PC-9 (cell line): Measurements from ENCODE around the gene ME3. TPM values are rescaled to one million over a fixed set of nuclear protein-coding genes. Genes with fewer than 3 reads are reported as not detected.

Experiments used
- BruUV-seq: library from RNA; stranded (reverse); fragments of 400-500 nt; replicated peaks from 2 replicates; lab custom pipeline; 2021; lab: Mats Ljungman, UMichigan
- CTCF ChIA-PET: fragments of 300-600 bp; sonication (Branson Sonifier 250); formaldehyde crosslinking; loops from one replicate; lab custom pipeline; 2022; ENCODE audit warnings: antibody characterized with exemption; lab: Charles Lee
- POLR2A ChIA-PET: fragments of 300-600 bp; sonication (Branson Sonifier 250); formaldehyde crosslinking; loops from one replicate; lab custom pipeline; 2022; ENCODE audit warnings: antibody characterized with exemption; ENCODE audit not compliant: unreplicated experiment; lab: Charles Lee
- DNase-seq, 2 experiments: peaks; one replicate each; pipeline versions ENCODE4 v3.0.0 to v3.0.0-alpha.2; 2015 to 2022; ENCODE audit warnings: mixed read lengths in 1 of 2
- H2AFZ ChIP-seq: fragments of 200-600 bp; sonication (generic); 2 replicates; pipeline ENCODE4 v1.8.1; 2017; ENCODE audit warnings: antibody characterized with exemption
- H3F3A ChIP-seq: fragments of 200-600 bp; sonication (generic); 2 replicates; pipeline ENCODE4 v1.8.1; 2017; ENCODE audit warnings: antibody characterized with exemption, mild to moderate bottlenecking, low read depth; ENCODE audit not compliant: insufficient read depth
- H3K27ac ChIP-seq: fragments of 200-600 bp; sonication (generic); 2 replicates; pipeline ENCODE4 v1.6.1; 2016; ENCODE audit warnings: mixed run types
- H3K27me3 ChIP-seq: fragments of 200-600 bp; sonication (generic); 2 replicates; pipeline ENCODE4 v1.6.1; 2016; ENCODE audit warnings: low read depth, mixed run types; ENCODE audit not compliant: insufficient read depth
- H3K36me3 ChIP-seq: fragments of 200-600 bp; sonication (generic); 2 replicates; pipeline ENCODE4 v1.6.1; 2016; ENCODE audit warnings: low read depth, mixed run types
- H3K4me1 ChIP-seq: fragments of 200-600 bp; sonication (generic); replicated peaks from 2 replicates; pipeline ENCODE4 v1.6.1; 2016; ENCODE audit warnings: mixed run types; ENCODE audit not compliant: insufficient read depth
- H3K4me2 ChIP-seq: fragments of 200-600 bp; sonication (generic); 2 replicates; pipeline ENCODE4 v1.6.1; 2017; ENCODE audit warnings: mixed run types
- H3K4me3 ChIP-seq: fragments of 200-600 bp; sonication (generic); 2 replicates; pipeline ENCODE4 v1.6.1; 2016; ENCODE audit warnings: mixed run types
- H3K79me2 ChIP-seq: fragments of 200-600 bp; sonication (generic); 2 replicates; pipeline ENCODE4 v1.6.1; 2017; ENCODE audit warnings: low read depth, mixed run types
- H3K9me2 ChIP-seq: fragments of 200-600 bp; sonication (generic); 2 replicates; pipeline ENCODE4 v1.8.1; 2017; ENCODE audit warnings: mild to moderate bottlenecking; ENCODE audit not compliant: insufficient read depth
- H3K9me3 ChIP-seq: fragments of 200-600 bp; sonication (generic); 2 replicates; pipeline ENCODE4 v1.8.1; 2016; ENCODE audit warnings: low read depth; ENCODE audit not compliant: insufficient read depth
- H4K20me1 ChIP-seq: fragments of 200-600 bp; sonication (generic); 2 replicates; pipeline ENCODE4 v1.8.1; 2017; ENCODE audit not compliant: insufficient read depth
- EZH2 ChIP-seq: fragments of 200-600 bp; sonication (generic); IDR thresholded peaks from 2 replicates; pipeline ENCODE4 v1.8.0; 2017; ENCODE audit warnings: antibody characterized with exemption, low read depth
- intact Hi-C: fragments of 100-400 bp; cut with micrococcal nuclease; formaldehyde crosslinking; loops from one replicate; pipeline ENCODE4 v1.10.0; 2022; ENCODE audit not compliant: unreplicated experiment
- total RNA-seq: library from RNA; stranded (reverse); gene quantifications from 2 replicates; pipeline ENCODE4 v1.2.3, GENCODE V29; 2021
- TF ChIP-seq, protein P1 (sequence below): fragments of 200-600 bp; sonication (generic); conservative IDR thresholded peaks from 2 replicates; pipeline ENCODE4 v1.6.1; 2017; ENCODE audit warnings: mixed run types, antibody characterized with exemption, mild to moderate bottlenecking, moderate library complexity

ME3 gene
- total RNA-seq, 1 experiment from 2014 or later: 34.0 TPM

DNA sequence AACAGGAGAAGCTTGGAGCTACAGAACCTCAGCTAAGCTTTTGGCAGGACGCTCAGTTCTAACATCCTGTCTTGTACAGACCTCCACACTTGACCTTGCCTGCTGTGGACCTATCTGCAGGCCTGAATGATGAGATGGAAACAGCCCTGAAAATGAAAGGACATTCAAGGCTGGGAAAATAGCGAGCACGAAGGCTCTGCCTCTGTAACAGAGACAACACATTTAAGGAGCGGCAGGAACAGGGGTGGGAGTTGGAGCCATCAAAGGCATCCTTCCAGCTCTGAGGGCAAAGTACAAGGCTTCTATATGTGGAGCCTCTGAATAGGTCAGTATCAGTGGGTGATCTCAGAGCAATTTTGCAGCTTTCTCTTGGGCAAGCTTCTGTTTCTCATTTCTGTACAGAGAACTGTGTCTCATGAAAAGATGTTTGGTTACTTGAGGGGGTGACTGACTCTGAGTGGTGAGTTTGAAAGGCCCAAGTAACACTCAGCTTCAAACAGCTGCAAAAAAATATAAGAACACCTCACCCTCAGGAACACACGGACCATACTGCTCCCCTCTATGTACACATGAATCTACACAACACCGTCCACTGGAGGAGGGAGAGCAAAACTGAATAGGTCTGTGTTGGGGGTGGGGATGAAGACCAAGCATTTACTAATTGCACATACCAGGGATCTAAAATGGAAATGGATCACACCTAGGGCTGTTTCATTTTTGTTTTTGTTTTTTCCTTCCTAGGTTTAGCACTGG lies 196.1 kb downstream of the ME3 start:
- BruUV-seq: no TSS peak
- no peaks in the 10 kb centered on the region for H3K9me3 ChIP-seq
- no peaks in the 10 kb centered on the region for H3K27me3 ChIP-seq
- no peak for DNase-seq
- no peak overlapping the region for H2AFZ ChIP-seq
- no peaks in the 10 kb centered on the region for H3K9me2 ChIP-seq
- H3K79me2 ChIP-seq: no peaks in the 10 kb centered on the region
- H3K4me2 ChIP-seq: no peak overlapping the region
- H3K4me3 ChIP-seq: no peak overlapping the region
- H3K27ac ChIP-seq: no peak overlapping the region
- intact Hi-C loops: no loop called here
- no peaks in the 10 kb centered on the region; the same call in 1 of the 2 replicates for H3F3A ChIP-seq
- H4K20me1 ChIP-seq: no peaks in the 10 kb centered on the region
- TF ChIP-seq, protein P1, sequence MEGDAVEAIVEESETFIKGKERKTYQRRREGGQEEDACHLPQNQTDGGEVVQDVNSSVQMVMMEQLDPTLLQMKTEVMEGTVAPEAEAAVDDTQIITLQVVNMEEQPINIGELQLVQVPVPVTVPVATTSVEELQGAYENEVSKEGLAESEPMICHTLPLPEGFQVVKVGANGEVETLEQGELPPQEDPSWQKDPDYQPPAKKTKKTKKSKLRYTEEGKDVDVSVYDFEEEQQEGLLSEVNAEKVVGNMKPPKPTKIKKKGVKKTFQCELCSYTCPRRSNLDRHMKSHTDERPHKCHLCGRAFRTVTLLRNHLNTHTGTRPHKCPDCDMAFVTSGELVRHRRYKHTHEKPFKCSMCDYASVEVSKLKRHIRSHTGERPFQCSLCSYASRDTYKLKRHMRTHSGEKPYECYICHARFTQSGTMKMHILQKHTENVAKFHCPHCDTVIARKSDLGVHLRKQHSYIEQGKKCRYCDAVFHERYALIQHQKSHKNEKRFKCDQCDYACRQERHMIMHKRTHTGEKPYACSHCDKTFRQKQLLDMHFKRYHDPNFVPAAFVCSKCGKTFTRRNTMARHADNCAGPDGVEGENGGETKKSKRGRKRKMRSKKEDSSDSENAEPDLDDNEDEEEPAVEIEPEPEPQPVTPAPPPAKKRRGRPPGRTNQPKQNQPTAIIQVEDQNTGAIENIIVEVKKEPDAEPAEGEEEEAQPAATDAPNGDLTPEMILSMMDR: no peak
- no peak for TF ChIP-seq EZH2
- H3K4me1 ChIP-seq: peaks cover 9% of the 10 kb centered on the region; the same call in 1 of the 2 replicates
- ChIA-PET POLR2A (no interaction called here), CTCF (no interaction called here)
- H3K36me3 ChIP-seq: 0 out of 2 replicates have a peak, but pooled peaks cover 7% of the 10 kb centered on the region

DNA sequence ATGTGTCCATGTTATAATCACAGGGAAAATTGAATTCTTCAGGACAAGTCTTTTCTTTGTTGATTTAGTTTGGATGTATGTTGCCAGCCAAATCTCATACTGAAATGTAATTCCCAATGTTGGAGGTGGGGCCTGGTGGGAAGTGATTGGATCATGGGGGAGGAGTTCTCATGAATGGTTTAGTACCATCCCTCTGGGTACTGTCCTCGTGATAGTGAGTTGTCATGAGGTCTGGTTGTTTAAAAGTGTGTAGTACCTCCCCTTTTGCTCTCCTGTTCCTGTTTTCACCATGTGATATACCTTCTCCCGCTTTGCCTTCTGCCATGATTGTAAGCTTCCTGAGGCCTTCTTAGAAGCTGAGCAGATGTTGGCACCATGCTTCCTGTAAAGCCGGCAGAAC lies 197.4 kb downstream of the ME3 start:
- Histone ChIP-seq H4K20me1 (no peaks in the 10 kb centered on the region), H3K4me1 (peaks cover 17% of the 10 kb centered on the region), H3K27ac (no peak overlapping the region), H3K79me2 (no peaks in the 10 kb centered on the region), H3F3A (peaks cover 8% of the 10 kb centered on the region), H3K36me3 (0 out of 2 replicates have a peak, but pooled peaks cover 7% of the 10 kb centered on the region), H3K27me3 (no peaks in the 10 kb centered on the region), H2AFZ (no peak overlapping the region), H3K9me3 (no peaks in the 10 kb centered on the region), H3K4me3 (no peak overlapping the region), H3K4me2 (no peak overlapping the region), H3K9me2 (no peaks in the 10 kb centered on the region)
- BruUV-seq: no TSS peak
- ChIA-PET CTCF (no interaction called here), POLR2A (no interaction called here)
- TF ChIP-seq, protein P1: no peak
- intact Hi-C loops: no loop called here
- DNase-seq: no peak

DNA sequence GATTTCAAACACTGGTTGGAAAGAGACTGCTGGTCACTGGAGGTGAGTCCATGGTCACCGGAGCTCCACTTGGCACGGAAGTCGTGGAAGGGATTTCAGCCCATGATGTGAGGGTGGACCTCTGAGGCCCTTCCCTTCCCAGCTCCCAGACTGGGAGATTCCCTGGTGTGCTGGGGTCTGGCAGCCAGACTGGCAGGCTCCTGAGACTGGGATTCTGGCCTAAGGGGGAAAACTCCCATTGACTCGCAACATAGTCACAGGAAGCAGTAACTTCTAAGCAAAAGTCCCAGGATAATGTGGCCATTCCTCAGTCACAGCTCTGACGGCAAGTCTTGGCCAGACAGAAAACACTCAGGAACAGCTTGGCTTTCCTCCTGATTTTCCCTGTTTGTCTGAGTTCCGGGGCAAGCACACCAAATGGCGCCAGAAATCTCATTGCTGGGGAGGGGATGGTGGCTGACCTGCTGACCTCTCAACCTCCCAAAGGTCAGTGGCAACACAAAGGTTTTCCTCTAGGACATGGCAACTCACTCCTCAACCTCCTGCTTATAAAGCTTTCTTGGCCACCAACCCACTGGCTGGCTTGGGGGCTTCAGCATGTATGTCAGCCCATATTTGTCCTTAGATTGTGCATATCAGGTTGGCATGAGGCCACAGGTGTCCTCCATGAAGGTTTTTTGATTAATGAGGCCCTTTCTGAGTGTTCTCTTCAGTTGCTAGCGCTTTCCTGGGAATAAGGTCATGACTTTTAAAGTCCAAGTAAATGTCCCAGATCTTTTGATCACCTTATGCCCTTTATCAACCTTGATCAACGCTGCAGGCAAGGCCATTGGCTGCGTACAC lies 198.2 kb downstream of the ME3 start:
- no peaks in the 10 kb centered on the region for H3K9me3 ChIP-seq
- peaks cover 12% of the 10 kb centered on the region for H3F3A ChIP-seq
- H3K4me3 ChIP-seq: no peak overlapping the region
- H3K27ac ChIP-seq: peak overlapping the region; percentile 43
- H3K9me2 ChIP-seq: no peaks in the 10 kb centered on the region
- TF ChIP-seq EZH2: no peak
- TF ChIP-seq, protein P1: no peak
- H4K20me1 ChIP-seq: no peaks in the 10 kb centered on the region
- BruUV-seq: no TSS peak
- no peaks in the 10 kb centered on the region for H3K27me3 ChIP-seq
- H3K4me1 ChIP-seq: peaks cover 25% of the 10 kb centered on the region
- intact Hi-C loops: no loop called here
- no peaks in the 10 kb centered on the region for H3K79me2 ChIP-seq
- ChIA-PET POLR2A (interaction anchor here (0.6 kb wide), 2 partner anchors 10 to 26 kb away, joined by 3 read pairs; no protein-coding TSS in a partner anchor), CTCF (no interaction called here)
- H3K4me2 ChIP-seq: no peak overlapping the region
- 0 out of 2 replicates have a peak, but pooled peaks cover 7% of the 10 kb centered on the region for H3K36me3 ChIP-seq
- DNase-seq: no peak
- H2AFZ ChIP-seq: no peak overlapping the region
